Vagina (tissue), 2 donors: ENCODE results near the gene USF2.

Experiments used
- POLR2A ChIP-seq, 2 donors: fragments of 450-650 bp; IDR thresholded peaks; one replicate each; pipeline ENCODE4 v1.6.1; 2017; ENCODE audit warnings: antibody characterized with exemption in 2 of 2, mild to moderate bottlenecking in 2 of 2, moderate library complexity in 2 of 2
- POLR2AphosphoS5 ChIP-seq, 2 donors: sonication (generic); formaldehyde crosslinking; IDR thresholded peaks; one replicate each; pipeline ENCODE4 v1.9.0; 2017; ENCODE audit warnings: antibody characterized with exemption in 2 of 2, mild to moderate bottlenecking in 2 of 2, low read depth in 1 of 2; ENCODE audit not compliant: insufficient read depth in 1 of 2
- TF ChIP-seq, protein P1 (sequence below), 3 experiments: fragments of 450-650 bp in 2 of 3; fragments of 200-600 bp in 1 of 3; sonication (generic) in 1 of 3; IDR thresholded peaks; one replicate each; pipeline ENCODE4 v1.5.1; 2017 to 2019; ENCODE audit warnings: antibody characterized with exemption in 3 of 3, mild to moderate bottlenecking in 2 of 3, moderate library complexity in 2 of 3

DNA sequence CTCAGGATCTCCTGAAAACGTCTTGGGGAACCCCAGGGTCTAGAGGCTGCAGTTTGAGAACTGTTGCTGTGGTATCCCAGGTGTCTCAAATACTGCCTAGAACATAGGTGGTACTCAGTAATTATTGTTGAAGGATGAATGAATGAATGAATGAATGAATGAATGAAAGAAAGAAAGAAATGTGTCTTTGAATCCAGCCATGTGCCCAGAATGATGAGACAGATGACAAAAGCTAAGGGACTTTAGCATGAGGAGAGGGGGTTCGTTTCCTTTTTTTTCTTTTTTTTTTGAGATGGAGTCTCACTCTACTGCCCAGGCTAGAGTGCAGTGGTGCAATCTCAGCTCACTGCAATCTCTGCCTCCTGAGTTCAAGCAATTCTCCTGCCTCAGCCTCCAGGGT lies 12.2 kb upstream of the USF2 start:
- TF ChIP-seq, protein P1, sequence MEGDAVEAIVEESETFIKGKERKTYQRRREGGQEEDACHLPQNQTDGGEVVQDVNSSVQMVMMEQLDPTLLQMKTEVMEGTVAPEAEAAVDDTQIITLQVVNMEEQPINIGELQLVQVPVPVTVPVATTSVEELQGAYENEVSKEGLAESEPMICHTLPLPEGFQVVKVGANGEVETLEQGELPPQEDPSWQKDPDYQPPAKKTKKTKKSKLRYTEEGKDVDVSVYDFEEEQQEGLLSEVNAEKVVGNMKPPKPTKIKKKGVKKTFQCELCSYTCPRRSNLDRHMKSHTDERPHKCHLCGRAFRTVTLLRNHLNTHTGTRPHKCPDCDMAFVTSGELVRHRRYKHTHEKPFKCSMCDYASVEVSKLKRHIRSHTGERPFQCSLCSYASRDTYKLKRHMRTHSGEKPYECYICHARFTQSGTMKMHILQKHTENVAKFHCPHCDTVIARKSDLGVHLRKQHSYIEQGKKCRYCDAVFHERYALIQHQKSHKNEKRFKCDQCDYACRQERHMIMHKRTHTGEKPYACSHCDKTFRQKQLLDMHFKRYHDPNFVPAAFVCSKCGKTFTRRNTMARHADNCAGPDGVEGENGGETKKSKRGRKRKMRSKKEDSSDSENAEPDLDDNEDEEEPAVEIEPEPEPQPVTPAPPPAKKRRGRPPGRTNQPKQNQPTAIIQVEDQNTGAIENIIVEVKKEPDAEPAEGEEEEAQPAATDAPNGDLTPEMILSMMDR (IDR thresholded peaks at IDR 0.05): no peak
- no peak for TF ChIP-seq POLR2A (IDR thresholded peaks at IDR 0.05)
- TF ChIP-seq POLR2AphosphoS5 (IDR thresholded peaks at IDR 0.05; ENCODE audit: insufficient read depth in 1 of 2, low read depth in 1 of 2): no peak
